DOHH2 (cell line): ENCODE data around the gene MLF2.

Experiments
- CTCF ChIP-seq: fragments of 200-600 bp; sonication (generic); IDR thresholded peaks from one replicate; pipeline ENCODE4 v1.5.1; 2014; ENCODE audit warnings: antibody characterized with exemption, mild to moderate bottlenecking, low read depth, low read length; ENCODE audit not compliant: poor library complexity, severe bottlenecking
- EZH2phosphoT487 ChIP-seq: fragments of 200-600 bp; sonication (generic); IDR thresholded peaks from 2 replicates; pipeline ENCODE4 v1.6.1; 2017; ENCODE audit warnings: borderline replicate concordance, mild to moderate bottlenecking, antibody characterized with exemption, low read length, moderate library complexity, mixed read lengths

- TF ChIP-seq CTCF (no peak), EZH2phosphoT487 (no peak)
Measured at GRCh38 chr12:6772726-6773589, 20.0 kb upstream of the MLF2 start.
